Stimulated activated CD4-positive, alpha-beta T cell treated with anti-CD3 and anti-CD28 coated beads, Interleukin-15, amount 100 ng/mL, for 24 hours (primary cell): Measurements from ENCODE around the gene PRG2.
A peak's percentile ranks its signal among the peaks of the same experiment; 100 is the strongest.
"Not testable (repeated sequence)": the region's sequence is repeated elsewhere in the genome, so short reads cannot be mapped to it uniquely, and the experiment has no call there.

Experiments used
- DNase-seq: peaks from one replicate; pipeline ENCODE4 v3.0.0-alpha.2; 2020

The PRG2 gene

DNA sequence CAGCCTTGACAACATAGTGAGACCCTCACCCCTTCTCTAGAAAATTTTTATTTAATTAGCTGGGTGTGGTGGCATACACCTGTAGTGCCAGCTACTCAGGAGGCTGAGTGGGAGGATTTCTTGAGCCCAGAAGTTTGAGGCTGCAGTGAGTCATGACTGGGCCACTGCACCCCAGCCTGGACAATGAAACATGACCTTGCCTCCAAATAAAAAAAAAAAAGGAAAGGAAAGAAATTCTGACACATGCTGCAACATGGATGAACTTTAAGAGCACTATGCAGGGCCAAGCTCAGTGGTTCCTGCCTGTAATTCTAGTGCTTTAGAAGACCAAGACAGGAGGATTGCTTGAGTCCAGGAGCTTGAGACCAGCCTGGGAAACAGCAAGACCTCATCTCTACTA is 27.7 kb upstream of the PRG2 start:
- no peak for DNase-seq

DNA sequence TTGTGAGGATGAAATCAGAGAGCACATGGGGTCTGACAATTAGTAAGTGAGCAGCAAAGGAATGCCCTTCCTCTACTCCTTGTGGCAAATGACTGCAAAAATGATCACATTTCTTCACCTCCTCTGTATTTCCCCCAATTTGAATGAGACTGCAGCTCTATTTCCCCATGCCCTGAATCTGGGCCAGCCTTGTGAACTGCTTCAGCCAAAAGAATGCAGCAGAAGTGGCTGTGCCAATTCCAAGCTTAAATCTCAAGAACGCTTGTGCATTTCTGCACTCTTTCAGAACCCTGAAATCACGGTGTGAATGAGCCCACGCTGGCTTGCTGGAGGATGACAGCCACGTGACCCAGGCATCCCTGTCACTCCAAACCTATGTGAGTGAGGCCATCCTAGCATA is 26.6 kb upstream of the PRG2 start:
- DNase-seq = no peak

DNA sequence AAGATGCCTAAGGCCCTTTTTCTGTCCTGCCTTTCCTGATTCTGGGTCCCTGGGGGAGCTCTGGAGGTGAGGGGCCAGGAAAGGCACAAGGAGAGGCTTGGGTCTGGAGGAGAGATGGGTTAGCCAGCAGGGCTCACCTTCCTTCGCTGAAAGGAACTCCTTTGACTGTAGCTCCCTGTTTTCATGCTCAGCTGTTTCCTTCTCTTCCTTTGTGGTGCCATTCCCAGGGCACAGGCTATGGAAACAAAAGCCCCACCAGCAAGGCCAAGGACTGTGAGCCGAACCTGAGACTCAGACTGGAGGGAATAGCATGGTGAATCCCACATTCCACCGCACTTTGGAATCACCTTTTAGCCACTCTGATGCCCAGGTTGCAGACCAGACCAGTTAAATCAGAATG is 26.0 kb upstream of the PRG2 start:
- no peak for DNase-seq

DNA sequence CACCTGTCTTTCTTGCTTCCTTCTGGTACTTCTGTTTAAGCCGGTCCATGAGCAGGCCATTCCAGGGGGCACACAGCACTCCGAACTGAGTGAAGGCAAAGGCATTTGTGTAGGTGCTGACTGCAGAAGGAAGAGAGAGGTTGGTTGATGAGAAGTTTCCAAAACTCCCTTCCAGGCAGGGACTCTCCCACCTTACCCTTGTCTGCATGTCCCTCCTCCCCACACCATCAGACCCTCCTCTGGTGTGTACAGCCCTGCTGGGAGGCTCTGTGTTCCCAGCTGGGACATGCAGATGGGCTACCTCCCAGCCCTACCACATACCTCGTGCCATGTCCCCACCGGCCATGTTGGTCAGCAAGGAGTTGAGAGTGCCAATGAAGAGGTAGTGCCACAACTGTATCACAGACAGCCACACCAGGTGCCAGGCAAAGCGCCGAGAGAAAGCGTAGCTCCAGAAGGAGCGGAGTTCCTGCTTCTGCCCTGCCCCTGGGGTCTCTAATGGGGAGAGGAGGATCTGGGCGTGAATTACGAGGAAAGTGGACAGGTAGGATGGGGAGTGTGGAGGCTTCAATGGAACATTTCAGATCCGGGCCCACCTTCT is 24.3 kb upstream of the PRG2 start:
- no peak for DNase-seq

DNA sequence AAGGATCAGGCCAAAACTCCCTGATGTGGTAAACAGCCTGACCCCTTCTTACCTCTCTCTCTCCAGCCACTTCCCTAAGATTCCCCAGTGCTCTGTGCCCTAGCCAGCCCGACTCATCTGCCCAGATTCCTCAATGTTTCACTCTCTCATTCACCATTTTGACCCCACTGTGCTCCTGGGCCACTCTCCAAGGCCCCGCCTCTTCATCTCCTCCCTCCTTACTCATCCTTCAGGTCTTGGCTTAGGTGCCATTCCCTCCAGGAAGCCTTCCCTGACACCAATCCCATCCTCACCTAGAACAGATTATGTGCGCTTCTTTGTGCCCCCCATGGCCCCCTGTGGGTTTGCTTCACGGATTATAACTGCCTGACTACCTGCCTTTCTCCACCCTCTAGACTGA is 23.2 kb upstream of the PRG2 start:
- DNase-seq = no peak

DNA sequence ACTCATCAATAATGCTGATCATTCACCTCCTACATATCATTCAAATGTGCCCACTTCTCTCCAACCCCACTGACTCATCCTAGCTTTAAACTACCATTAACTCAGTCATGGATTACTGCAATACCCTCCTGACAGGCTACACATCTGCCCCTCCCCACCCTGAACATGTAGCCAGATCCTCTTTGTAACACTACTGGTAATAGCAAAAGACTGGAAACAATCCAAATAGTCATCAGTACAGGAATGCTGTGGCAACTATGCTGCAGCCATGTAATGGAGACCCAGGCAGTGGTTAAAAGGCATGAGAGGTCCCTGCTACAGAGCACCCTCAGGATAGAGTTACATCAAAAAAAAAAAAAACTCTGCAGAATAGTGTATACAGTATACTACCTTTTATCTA is 19.8 kb upstream of the PRG2 start:
- DNase-seq = no peak

DNA sequence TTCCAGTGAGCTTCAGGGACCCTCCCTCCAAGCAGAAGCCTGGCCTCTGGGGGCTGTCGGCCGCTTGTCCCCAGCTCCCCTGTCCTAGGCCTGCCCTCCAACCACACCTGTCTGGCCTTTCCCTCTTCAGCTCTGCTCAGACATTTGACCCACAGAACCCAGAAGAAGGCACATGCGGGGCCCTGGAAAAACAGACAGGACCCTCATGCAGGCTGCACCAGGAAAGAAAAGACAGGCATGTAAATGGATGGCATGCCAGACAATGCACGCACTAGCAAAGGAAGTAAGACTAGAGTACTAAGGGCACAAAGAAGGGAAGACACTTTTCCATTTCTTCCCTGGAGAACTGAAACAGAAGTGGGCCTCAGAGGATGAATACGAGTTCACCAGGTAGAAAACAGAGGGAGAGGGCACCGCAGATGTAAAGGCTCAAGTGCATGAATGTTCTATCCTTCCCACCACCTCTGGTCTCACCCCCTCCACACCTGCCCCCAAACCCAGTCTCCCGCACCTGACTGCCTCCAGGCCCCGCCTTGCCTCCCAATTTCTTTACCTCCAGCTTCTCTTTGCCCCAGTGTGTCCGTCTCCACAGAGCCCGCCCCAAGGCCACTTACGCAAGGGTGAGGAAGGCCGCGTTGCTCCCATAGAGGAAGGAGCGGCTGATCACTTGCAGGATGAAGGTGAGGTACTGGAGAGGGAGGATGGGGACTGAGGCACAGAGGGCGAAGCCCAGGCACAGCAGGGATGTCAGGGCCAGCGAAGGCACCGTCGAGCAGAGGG is 19.1 kb upstream of the PRG2 start:
- no peak for DNase-seq

DNA sequence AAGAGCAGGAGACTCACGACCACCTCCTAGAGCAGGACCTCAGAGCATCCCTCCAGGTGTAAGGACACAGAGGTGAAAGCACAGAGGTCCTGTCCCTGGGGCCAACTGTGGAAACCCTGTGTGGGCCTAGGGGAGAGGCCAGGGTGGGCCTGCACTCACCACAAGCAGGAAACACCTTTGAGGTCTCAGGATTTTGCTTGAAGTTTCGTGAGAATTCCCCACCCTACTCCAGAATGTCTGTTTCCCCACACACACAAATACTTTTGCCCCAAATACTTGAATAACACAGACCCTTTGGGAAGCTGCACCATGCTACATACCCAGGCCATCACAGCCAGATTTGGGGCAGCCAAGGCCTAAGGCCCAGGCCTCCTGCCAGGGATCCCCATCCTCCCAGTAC is 18.3 kb upstream of the PRG2 start:
- DNase-seq = no peak

DNA sequence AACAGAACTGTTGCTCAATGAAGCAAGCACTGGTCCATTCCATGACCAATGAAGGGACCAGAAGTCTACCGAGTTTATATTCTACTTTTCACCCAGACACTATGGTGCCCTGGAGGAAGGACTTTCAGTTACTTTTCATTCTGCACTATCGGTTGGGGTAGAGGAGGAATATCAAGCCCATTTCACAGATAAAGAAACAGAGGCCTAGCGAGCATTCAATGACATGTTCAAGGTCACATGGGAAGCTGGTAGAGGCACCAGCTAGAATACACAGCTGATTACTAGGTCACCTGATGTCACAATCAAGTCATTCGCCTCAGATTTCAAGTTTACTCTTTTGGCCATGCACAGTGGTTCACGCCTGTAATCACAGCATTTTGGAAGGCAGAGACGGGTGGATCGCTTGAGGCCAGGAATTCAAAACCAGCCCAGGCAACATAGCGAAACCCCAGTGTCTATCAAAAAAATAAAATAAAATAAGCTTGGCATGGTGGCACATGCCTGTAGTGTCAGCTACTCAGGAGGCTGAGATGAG is 17.6 kb upstream of the PRG2 start:
- DNase-seq = no peak

DNA sequence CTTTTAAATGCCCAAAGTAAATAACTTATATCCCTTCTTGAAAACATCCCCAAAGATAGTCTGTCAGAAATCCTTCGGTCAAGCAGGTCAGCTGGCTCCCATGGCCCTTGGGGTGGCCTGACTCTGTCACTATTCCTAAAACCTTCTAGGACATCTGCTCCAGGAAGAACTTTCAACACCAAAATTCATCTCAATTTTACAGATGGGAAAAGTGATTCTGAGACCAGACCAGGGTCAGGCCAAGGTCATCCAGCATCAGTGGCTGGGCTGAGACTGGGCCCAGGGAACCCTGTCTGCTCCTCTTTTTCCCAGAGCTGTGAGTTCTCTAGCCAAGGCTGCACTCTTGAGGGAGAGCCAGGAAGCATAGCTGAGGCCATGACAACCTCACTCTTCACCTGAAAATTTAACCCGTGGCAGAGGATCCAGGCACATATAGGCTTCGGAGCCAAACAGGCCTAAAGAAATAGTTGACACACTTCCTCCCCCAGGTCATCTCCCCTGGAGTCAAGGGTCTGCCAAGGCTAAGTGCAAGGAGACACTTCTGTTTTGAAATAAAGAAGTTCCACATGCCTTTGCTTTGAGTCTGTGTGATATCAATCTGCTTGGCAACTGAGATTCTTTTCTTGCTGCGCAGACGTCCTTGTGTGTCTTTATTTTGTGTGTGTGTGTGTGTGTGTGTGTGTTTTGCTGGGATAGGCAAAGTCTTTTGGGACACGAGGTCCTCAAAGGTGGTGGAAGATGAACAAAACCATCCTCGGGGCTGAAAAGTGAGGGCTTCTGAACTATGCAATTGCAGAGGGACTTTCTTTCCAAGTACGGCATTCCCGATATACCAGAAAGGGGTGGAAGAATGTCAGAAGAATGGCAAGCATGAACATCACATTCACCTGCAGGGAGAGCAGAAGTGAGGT is 16.8 kb upstream of the PRG2 start:
- no peak for DNase-seq

DNA sequence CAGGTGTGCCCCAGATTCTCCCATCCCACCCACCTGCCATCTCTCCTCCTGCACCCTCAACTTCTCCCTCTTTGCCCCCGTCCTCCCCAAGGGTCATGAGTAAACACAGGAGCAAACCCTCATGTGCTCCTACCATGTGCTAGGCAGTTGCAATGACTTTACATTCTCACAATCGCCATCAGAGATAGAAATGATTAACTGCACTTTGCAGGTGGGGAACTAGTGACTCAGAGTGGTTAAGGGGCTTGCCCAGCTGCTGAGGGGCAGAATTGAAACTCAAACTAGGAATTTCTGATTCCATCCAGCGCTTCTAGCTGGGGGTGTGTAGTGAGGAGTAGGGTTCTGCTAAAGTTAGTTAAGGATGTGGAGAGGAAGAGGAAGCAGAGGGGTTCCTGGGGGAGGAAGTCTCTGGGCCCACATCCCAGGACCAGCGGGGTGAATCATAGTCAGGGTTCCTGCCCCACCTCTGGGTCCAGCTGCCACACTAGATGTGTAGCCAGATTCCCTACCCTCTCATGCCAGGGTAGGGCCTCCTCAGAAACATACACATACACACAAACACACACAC is 16.0 kb upstream of the PRG2 start:
- peak; percentile 69 for DNase-seq

DNA sequence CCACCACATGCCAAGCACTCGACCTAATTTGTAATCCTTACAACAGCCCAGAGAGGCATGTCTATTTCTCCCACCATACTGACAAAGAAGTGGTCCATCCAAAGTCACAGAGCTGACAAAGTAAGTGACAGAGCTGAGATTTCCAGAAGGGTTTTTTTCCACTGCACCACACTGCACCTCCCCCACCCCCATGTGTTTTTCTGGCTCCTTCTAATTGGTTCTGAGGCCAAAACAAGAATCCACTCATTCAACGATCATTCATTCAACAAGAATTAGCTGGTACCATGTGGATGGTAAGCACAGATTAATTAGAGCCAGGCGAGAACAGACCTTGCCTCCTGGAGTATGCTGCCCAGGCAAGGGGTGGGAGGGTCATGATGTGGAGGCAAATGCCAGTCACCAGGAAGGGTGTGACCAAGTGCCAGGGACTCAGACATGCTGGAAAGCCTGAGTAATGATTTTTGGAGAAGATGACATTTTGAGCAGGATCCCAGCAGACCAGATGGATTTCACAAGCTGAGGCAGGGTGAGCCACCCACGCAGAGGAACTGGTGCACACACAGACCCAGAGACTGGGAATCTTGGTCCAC is 14.9 kb upstream of the PRG2 start:
- peak; percentile 39 for DNase-seq

DNA sequence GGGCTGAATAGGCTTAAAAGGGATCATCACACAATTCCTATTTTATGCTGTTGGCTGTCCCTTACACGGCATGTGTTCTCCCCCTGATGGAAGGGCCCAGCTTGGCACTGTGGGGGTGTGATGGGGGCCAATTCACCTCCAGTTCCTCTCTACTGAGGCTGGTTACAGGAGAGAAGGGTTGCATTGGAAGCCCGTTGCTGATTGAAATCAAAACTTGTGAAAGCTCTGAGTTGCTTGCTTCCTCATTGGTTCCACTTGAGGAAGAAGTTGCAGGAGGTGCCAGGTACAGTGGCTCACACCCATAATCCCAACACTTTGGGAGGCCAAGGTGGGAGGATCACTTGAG is 13.3 kb upstream of the PRG2 start:
- no peak for DNase-seq

DNA sequence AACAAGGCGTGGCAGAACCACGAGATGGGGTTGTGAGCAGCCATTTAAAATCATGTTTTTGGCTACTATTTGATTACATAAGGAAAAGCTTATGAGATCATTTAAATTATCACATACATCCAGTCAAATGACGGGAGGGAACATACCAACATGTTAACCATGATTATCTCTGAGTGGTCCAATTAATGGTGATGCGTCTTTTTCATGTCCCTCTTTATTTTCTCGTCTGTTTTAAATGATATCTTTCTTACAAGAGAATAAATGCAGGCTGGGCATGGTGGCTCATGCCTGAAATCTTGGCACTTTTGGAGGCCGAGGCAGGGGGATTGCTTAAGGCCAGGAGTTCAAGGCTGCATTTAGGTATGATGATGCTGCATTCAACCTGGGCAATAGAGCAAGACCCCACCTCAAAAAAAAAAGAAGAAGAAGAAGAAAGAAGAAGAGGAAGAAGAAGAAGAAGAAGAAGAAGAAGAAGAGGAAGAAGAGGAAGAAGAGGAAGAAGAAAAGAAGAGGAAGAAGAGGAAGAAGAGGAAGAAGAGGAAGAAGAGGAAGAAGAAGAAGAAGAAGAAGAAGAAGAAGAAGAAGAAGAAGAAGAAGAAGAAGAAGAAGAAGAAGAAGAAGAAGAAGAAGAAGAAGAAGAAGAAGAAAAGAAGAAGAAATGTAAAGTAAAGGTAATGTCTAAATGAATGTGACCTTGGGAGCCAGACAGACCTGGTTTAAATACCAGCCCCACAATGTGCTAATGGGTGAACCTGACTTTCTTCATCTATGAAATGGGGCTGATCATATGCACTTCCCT is 12.8 kb upstream of the PRG2 start:
- DNase-seq = not testable (repeated sequence)

DNA sequence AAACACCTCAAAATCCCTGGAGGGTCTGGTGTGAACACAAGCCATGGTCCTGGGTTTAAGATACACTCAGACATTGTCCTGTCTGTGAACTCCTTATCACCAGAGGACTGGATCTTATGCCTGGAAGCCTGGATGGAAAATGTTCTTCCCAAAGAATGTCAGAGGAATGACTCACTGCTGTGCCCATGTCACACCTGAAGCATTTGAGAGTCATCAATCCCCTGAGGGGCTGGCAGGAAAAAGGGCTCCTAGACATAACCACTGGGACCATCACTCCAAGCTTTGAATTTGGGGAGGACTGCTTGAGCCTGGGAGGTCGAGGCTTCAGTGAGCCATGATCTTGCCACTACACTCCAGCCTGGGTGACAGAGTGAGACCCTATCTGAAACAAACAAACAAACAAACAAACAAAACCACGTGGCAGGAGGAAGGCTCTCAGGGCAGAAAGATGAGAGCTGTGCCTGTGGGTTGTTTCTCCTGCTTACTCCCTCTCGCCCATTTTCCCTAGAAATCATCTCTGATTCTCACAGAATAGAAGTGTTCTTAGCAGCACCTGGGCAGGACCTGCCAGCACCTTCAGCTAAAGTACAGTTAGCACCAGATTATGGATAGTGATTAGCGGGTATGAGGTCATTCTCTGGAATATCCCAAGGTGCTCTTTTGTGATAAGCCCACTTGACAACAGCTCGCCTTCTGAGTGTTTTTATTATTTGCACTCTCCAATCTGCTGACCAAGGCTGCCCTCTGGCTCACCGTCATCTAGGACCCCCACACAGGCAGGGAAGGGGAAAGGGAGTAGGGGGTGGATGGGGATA is 11.9 kb upstream of the PRG2 start:
- no peak for DNase-seq

DNA sequence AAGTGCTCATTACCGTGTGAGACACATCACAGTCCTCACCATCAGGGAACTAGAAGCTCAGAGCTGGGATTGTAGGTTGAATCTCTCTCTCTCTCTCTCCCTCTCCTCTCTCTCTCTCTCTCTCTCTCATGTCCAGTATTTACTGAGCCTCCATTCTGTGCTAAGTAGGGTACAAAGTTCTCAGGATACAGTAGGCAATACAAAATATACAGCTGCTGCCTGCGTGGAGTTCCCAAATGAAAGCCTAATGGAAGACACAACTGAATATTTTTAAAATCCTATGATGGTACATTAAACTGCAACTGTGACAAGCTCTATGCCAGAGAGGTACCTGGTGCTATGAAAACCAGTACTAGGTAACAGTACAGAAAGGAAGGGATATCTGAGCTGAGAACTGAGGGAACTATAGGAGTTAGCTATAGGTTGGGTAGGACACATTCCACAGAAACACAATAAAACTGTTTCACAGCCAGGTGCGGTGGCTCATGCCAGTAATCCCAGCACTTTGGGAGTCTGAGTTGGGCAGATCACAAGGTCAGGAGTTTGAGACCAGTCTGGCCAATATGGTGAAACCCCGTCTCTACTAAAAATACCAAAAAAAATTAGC is 9.6 kb upstream of the PRG2 start:
- no peak for DNase-seq

DNA sequence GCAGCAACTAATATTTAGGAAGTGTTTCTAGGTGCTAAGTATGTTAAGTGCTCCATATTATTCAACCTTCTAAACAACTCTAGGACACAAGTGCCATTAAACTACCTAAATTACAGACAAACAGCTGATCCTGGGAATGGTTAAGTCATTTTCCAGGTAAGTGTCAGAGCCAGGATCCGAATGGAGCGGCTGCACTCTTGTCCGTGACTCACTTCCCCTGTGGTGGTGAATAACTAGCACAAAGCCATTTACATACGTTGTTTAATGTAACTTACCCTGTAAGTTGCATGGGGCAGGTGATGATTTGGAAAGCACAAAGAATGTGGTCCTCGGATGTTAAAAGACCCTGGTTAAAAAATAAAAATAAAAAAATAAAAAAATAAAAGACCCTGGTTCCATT is 8.8 kb upstream of the PRG2 start:
- DNase-seq = no peak

DNA sequence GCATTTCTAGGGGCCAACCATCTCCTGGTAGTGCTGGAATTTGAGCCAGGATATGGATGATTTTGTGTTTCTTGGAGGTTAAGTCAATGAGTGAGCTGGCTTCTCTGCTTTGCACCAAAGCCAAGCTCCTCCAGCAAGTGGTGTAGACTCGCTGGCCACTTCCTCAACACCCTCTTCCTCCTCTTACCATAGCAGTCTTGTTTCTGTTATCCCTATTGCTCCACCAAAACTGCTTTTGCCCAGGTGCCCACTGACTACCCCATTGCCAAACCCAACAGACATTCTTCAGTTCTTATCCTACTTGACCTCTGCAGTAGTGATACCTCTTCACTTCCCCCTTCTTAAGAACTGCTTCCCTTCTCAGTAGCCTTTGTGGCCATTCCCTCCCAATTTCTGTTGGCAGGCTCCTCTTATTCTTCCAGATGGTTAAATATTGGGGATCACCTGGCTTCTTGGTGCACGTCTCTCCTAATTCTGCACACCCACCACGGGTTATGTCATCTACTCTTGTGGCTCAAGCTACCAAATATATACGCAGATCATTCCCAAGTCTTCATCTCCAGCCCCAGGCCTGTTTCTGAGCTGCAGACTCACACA is 7.0 kb upstream of the PRG2 start:
- DNase-seq = no peak

DNA sequence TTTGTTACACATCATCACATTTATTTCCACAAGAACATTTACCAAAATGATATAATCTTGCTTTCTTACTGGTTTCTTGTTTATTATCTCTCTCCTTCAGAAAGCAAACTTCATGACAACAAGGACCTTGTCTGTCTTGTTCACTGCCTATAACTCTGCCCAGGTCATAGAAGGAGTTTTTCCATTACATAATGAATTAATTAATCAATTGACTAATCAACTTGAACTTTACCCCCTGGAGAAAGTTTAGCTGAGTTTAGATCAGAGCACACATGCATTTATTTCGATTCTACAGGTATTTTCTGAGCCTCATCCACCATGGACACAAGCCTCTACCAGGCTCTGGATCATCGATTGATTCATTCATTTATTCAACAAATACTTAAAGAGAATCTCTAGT is 6.3 kb upstream of the PRG2 start:
- no peak for DNase-seq

DNA sequence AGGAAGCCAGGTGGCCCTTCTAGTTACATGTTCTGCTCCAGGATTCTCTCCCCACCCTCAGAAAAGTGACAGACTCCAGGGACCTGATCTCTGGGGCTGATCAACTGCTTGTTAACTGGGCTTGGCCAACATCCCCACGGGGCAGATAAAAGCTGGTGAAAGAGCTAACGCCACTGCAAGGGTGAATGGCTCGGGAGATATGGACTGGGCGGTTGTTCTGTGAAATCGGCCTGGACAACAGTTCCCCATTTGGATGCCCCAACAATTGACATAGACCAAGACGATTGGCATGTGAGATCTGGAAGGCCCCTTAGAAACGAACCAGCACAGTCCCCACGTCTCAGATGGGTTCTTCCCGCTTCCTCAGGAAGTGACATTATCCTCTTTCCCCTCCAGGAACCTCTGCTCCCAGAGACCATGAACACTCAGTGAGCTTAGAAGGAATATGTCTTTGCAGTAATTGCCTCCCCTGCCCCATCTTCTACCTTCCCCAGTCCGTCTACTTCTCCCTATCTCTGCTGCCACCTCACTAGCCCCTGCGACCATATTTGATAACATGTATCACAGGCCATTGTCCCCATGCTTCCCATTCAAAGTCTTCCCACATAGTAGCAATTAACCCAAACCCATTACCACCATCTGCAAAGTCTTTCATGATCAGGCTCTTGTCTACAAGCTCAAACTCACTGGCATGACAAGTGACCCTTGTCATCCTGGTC is 5.6 kb upstream of the PRG2 start:
- no peak for DNase-seq
